Measurements from ENCODE around the gene LRMDA.

GRCh38 chr10:75446508-75446907 lies 15.1 kb downstream of the LRMDA start:
- TF ChIP-seq, protein P1, sequence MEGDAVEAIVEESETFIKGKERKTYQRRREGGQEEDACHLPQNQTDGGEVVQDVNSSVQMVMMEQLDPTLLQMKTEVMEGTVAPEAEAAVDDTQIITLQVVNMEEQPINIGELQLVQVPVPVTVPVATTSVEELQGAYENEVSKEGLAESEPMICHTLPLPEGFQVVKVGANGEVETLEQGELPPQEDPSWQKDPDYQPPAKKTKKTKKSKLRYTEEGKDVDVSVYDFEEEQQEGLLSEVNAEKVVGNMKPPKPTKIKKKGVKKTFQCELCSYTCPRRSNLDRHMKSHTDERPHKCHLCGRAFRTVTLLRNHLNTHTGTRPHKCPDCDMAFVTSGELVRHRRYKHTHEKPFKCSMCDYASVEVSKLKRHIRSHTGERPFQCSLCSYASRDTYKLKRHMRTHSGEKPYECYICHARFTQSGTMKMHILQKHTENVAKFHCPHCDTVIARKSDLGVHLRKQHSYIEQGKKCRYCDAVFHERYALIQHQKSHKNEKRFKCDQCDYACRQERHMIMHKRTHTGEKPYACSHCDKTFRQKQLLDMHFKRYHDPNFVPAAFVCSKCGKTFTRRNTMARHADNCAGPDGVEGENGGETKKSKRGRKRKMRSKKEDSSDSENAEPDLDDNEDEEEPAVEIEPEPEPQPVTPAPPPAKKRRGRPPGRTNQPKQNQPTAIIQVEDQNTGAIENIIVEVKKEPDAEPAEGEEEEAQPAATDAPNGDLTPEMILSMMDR (conservative IDR thresholded peaks at IDR 0.05; ENCODE audit: low read depth, low read length): no peak
- TF ChIP-seq EZH2 (IDR thresholded peaks at IDR 0.05; ENCODE audit: borderline replicate concordance, low read depth, low read length, poor library complexity, severe bottlenecking): no peak
